GM23248 (cell line): ENCODE measurements around the gene TTC1.

Experiments
- EZH2 ChIP-seq: fragments of 200-600 bp; sonication (generic); IDR thresholded peaks from 2 replicates; pipeline ENCODE4 v1.6.1; 2018; ENCODE audit warnings: antibody characterized with exemption, mild to moderate bottlenecking; ENCODE audit not compliant: insufficient read depth, poor library complexity, severe bottlenecking
- EZH2phosphoT487 ChIP-seq: fragments of 200-600 bp; sonication (generic); IDR thresholded peaks from 2 replicates; pipeline ENCODE4 v1.6.1; 2018; ENCODE audit warnings: antibody characterized with exemption, moderate library complexity, mild to moderate bottlenecking, low read depth; ENCODE audit not compliant: insufficient read depth

GRCh38 chr5:159971038-159971437 lies 37.9 kb upstream of the TTC1 start:
- TF ChIP-seq EZH2: no peak
- no peak for TF ChIP-seq EZH2phosphoT487
